IMR-90 (cell line): ENCODE results near the gene ULBP2. TPM values are rescaled to one million over a fixed set of nuclear protein-coding genes. Genes with fewer than 3 reads are reported as not detected.

Source experiments
- ATAC-seq: fragments of 200-7000 bp; cut with Tn5 transposase; 2 replicates; pipeline ENCODE4 v1.9.1; 2020; ENCODE audit warnings: low read depth, mild to moderate bottlenecking, moderate library complexity
- BruUV-seq: library from RNA; stranded (reverse); fragments of 400-500 nt; replicated peaks from 2 replicates; lab custom pipeline; 2021; lab: Mats Ljungman, UMichigan
- CTCF ChIA-PET: fragments of 300-600 bp; formaldehyde crosslinking; extraction: SDS; loops from one replicate; lab custom pipeline; 2021; ENCODE audit warnings: antibody characterized with exemption; lab: Yijun Ruan, JAX
- POLR2A ChIA-PET: fragments of 300-600 bp; sonication (Branson Sonifier 250); formaldehyde crosslinking; loops from one replicate; lab custom pipeline; 2022; ENCODE audit warnings: antibody characterized with exemption; ENCODE audit not compliant: unreplicated experiment; lab: Charles Lee
- DNase-seq: peaks from one replicate; pipeline ENCODE4 v3.0.0; 2013
- H2AFZ ChIP-seq: replicated peaks from 2 replicates; pipeline ENCODE3; 2013; ENCODE audit warnings: low read length, mild to moderate bottlenecking; ENCODE audit not compliant: poor library complexity
- H2AK5ac ChIP-seq: 2 replicates; pipeline ENCODE4 v1.6.1; 2013; ENCODE audit warnings: low read depth, low read length, inconsistent platforms
- H2AK9ac ChIP-seq: replicated peaks from 2 replicates; pipeline ENCODE3; 2013; ENCODE audit warnings: mild to moderate bottlenecking, low read depth, low read length, moderate library complexity; ENCODE audit not compliant: poor library complexity
- H2BK120ac ChIP-seq: 2 replicates; pipeline ENCODE4 v1.6.1; 2013; ENCODE audit warnings: low read depth, low read length, inconsistent platforms
- H2BK15ac ChIP-seq: 3 replicates; pipeline ENCODE4 v1.6.1; 2013; ENCODE audit warnings: low read depth, low read length, inconsistent platforms
- H2BK20ac ChIP-seq: 2 replicates; pipeline ENCODE4 v1.6.1; 2013; ENCODE audit warnings: low read depth, mild to moderate bottlenecking, inconsistent platforms, low read length, moderate library complexity
- H2BK5ac ChIP-seq: 2 replicates; pipeline ENCODE4 v1.6.1; 2013; ENCODE audit warnings: mild to moderate bottlenecking, low read depth, low read length, inconsistent platforms; ENCODE audit not compliant: poor library complexity, severe bottlenecking
- H3K14ac ChIP-seq: replicated peaks from 2 replicates; pipeline ENCODE4 v1.6.1; 2013; ENCODE audit warnings: low read depth, low read length, inconsistent platforms
- H3K18ac ChIP-seq: 2 replicates; pipeline ENCODE4 v1.6.1; 2013; ENCODE audit warnings: low read depth, low read length, control low read depth
- H3K23ac ChIP-seq: 2 replicates; pipeline ENCODE4 v1.6.1; 2013; ENCODE audit warnings: low read depth, low read length, inconsistent platforms
- H3K27ac ChIP-seq: 2 replicates; pipeline ENCODE4 v1.5.1; 2013; ENCODE audit warnings: mild to moderate bottlenecking, control low read depth, low read length; ENCODE audit not compliant: insufficient read depth
- H3K27me3 ChIP-seq: 2 replicates; pipeline ENCODE4 v1.6.1; 2013; ENCODE audit warnings: low read length; ENCODE audit not compliant: control insufficient read depth, insufficient read depth
- H3K36me3 ChIP-seq: 2 replicates; pipeline ENCODE4 v1.6.1; 2013; ENCODE audit warnings: low read length, mixed read lengths; ENCODE audit not compliant: control insufficient read depth, insufficient read depth
- H3K4ac ChIP-seq: 2 replicates; pipeline ENCODE4 v1.6.1; 2013; ENCODE audit warnings: low read depth, low read length, inconsistent platforms
- H3K4me1 ChIP-seq: 2 replicates; pipeline ENCODE4 v1.6.1; 2013; ENCODE audit warnings: low read length, mixed read lengths; ENCODE audit not compliant: control insufficient read depth, insufficient read depth
- H3K4me2 ChIP-seq: 2 replicates; pipeline ENCODE4 v1.6.1; 2013; ENCODE audit warnings: low read depth, mild to moderate bottlenecking, control low read depth, low read length, moderate library complexity
- H3K4me3 ChIP-seq: 2 replicates; pipeline ENCODE4 v1.5.1; 2013; ENCODE audit warnings: low read depth, mild to moderate bottlenecking, control low read depth, low read length, moderate library complexity; ENCODE audit not compliant: insufficient read depth
- H3K56ac ChIP-seq: 2 replicates; pipeline ENCODE4 v1.6.1; 2013; ENCODE audit warnings: low read length, inconsistent platforms; ENCODE audit not compliant: insufficient read depth; ENCODE audit errors: extremely low read depth
- H3K79me1 ChIP-seq, 2 experiments: 2 replicates each; pipeline ENCODE4 v1.6.1; 2013; ENCODE audit warnings: low read length in 2 of 2, inconsistent platforms in 1 of 2, low read depth in 1 of 2
- H3K9ac ChIP-seq: 2 replicates; pipeline ENCODE4 v1.6.1; 2013; ENCODE audit warnings: low read depth, low read length, control low read depth
- H3K9me1 ChIP-seq: 2 replicates; pipeline ENCODE4 v1.6.1; 2013; ENCODE audit warnings: low read length, inconsistent platforms; ENCODE audit not compliant: insufficient read depth
- H3K9me3 ChIP-seq: 2 replicates; pipeline ENCODE4 v1.6.1; 2013; ENCODE audit warnings: low read length; ENCODE audit not compliant: control insufficient read depth, insufficient read depth
- H4K20me1 ChIP-seq: 2 replicates; pipeline ENCODE4 v1.6.1; 2013; ENCODE audit warnings: low read length, inconsistent platforms; ENCODE audit not compliant: insufficient read depth
- H4K5ac ChIP-seq: 2 replicates; pipeline ENCODE4 v1.6.1; 2013; ENCODE audit warnings: mild to moderate bottlenecking, low read depth, low read length, control low read depth
- H4K8ac ChIP-seq, 2 experiments: 2 replicates each; pipeline ENCODE4 v1.6.1; 2013; ENCODE audit warnings: low read depth in 2 of 2, low read length in 2 of 2, control low read depth in 1 of 2, inconsistent platforms in 1 of 2
- H4K91ac ChIP-seq: 2 replicates; pipeline ENCODE4 v1.6.1; 2013; ENCODE audit warnings: low read depth, low read length, inconsistent platforms; ENCODE audit not compliant: insufficient read depth
- POLR2A ChIP-seq: IDR thresholded peaks from 2 replicates; pipeline ENCODE4 v1.6.1; 2012; ENCODE audit warnings: mild to moderate bottlenecking, low read depth, low read length
- WGBS, 2 experiments: methylation state at CpG; one replicate each; pipeline versions ENCODE4 v1.1.5 to v1.1.7; 2013; ENCODE audit warnings: missing lambda C conversion rate in 2 of 2; ENCODE audit not compliant: insufficient read length in 1 of 2; ENCODE audit errors: extremely low coverage in 2 of 2; 5-methylcytosine and 5-hydroxymethylcytosine counted together
- dilution Hi-C: fragments of 300-500 bp; cut with HindIII; formaldehyde crosslinking; loops from one replicate; pipeline ENCODE4 v1.14.3; 2018; ENCODE audit warnings: low sequenced_read_pairs; ENCODE audit not compliant: unreplicated experiment
- in situ Hi-C: fragments of 300-500 bp; cut with MboI; formaldehyde crosslinking; loops from 3 replicates; pipeline ENCODE4 v1.14.3; 2019; ENCODE audit warnings: low sequenced_read_pairs, inconsistent platforms, mixed read lengths
- intact Hi-C: fragments of 100-400 bp; cut with micrococcal nuclease; formaldehyde crosslinking; loops from 2 replicates; pipeline ENCODE4 v1.10.0; 2022
- polyA plus RNA-seq, 3 experiments: library from polyadenylated mRNA; depleted of rRNA; stranded (reverse); fragments of >200 nt; gene quantifications; 2 replicates each; pipeline ENCODE4 v1.2.3, GENCODE V29; 2012; ENCODE audit warnings: low replicate concordance in 1 of 3
- total RNA-seq: library from RNA; depleted of rRNA; stranded (reverse); fragments of >200 nt; gene quantifications from 2 replicates; pipeline ENCODE4 v1.2.3, GENCODE V29; 2012

ULBP2 gene
- total and polyA plus RNA-seq, 2 of the 4 experiments (the other 2 are of a cell fraction): 7.9 to 16.2 TPM

DNA sequence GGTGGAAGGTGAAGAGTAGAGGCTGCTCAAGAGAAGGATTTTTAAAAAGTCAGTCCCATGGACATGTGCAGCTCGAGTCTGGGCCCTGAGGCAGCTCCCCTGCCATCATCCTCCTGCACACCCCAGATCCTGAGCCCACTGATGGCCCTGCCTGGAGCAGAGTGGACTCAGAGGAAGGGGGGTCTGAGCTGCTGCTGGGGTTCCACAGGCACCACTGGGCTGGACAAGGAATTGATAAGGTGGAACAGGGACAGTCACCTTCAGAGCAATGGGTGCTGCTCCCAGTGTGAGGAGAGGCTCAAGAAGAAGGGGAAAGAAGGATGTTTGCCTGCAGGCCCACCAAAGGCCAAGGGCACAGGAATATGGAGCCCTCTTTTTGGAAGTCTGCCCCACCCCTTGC, 6.2 kb downstream of the ULBP2 start:
- no peak overlapping the region for H3K18ac ChIP-seq
- H3K9me3 ChIP-seq: no peaks in the 10 kb centered on the region
- no peak overlapping the region for H2BK120ac ChIP-seq
- no peaks in the 10 kb centered on the region for H3K9me1 ChIP-seq
- DNase-seq (no peak), ATAC-seq (no peak)
- intact Hi-C loops (no loop called here), dilution Hi-C loops (no loop called here), in situ Hi-C loops (loop anchor here (25.0 kb wide), 1 partner anchor 389 kb away; no protein-coding TSS in a partner anchor)
- H2AFZ ChIP-seq: no peak overlapping the region
- no peak overlapping the region for H4K5ac ChIP-seq
- no peak overlapping the region for H4K8ac ChIP-seq
- no peaks in the 10 kb centered on the region for H4K20me1 ChIP-seq
- no peak overlapping the region for H3K27ac ChIP-seq
- no TSS peak for BruUV-seq
- no peak overlapping the region for H3K4me3 ChIP-seq
- no peaks in the 10 kb centered on the region for H3K4me1 ChIP-seq
- peaks cover 25% of the 10 kb centered on the region for H3K27me3 ChIP-seq
- no peak overlapping the region for H3K9ac ChIP-seq
- no peak overlapping the region for H3K4me2 ChIP-seq
- H2BK15ac ChIP-seq: no peak overlapping the region
- H2BK20ac ChIP-seq: no peak overlapping the region
- no peak overlapping the region for H3K4ac ChIP-seq
- no CpG with 5 or more reads among the region's 1 CpG for WGBS, 2 experiments
- H3K23ac ChIP-seq: no peak overlapping the region
- no peak overlapping the region for H3K56ac ChIP-seq
- POLR2A ChIA-PET: no interaction called here
- H4K91ac ChIP-seq: no peak overlapping the region
- H2BK5ac ChIP-seq: no peak overlapping the region
- no peaks in the 10 kb centered on the region for H3K36me3 ChIP-seq
- H3K14ac ChIP-seq: no peak overlapping the region
- CTCF ChIA-PET: no interaction called here
- no peak overlapping the region for H2AK9ac ChIP-seq
- no peak for TF ChIP-seq POLR2A
- peaks cover 0 to 1% of the 10 kb centered on the region in 2 experiments; a peak in 1 of 4 replicates for H3K79me1 ChIP-seq
- H2AK5ac ChIP-seq: no peak overlapping the region
